Prostate gland (tissue), 2 donors: Measurements from ENCODE around the gene CAMSAP1. TPM values are rescaled to one million over a fixed set of nuclear protein-coding genes. Genes with fewer than 3 reads are reported as not detected.

Experiments used
- DNase-seq: peaks from one replicate; pipeline ENCODE4 v3.0.0-alpha.2; 2019; ENCODE audit warnings: low spot score
- H3K27ac ChIP-seq, 2 donors: fragments of 200-600 bp; sonication (generic); 2 replicates each; pipeline ENCODE4 v1.5.1; 2017 to 2019
- H3K27me3 ChIP-seq: fragments of 200-600 bp; sonication (generic); replicated peaks from 2 replicates; pipeline ENCODE4 v1.5.1; 2019; ENCODE audit not compliant: insufficient read depth
- H3K36me3 ChIP-seq, 2 donors: fragments of 200-600 bp; sonication (generic); 1 replicate in 1 of 2; 2 replicates in 1 of 2; pipeline versions ENCODE4 v1.5.1 to v1.8.1; 2017 to 2019
- H3K4me1 ChIP-seq: fragments of 200-600 bp; sonication (generic); replicated peaks from 2 replicates; pipeline ENCODE4 v1.5.1; 2019
- H3K4me3 ChIP-seq, 2 donors: fragments of 200-600 bp; sonication (generic); 2 replicates each; pipeline ENCODE4 v1.5.1; 2017 to 2019
- H3K9me3 ChIP-seq: fragments of 200-600 bp; sonication (generic); 2 replicates; pipeline ENCODE4 v1.5.1; 2017
- CTCF ChIP-seq, 4 experiments: fragments of 200-600 bp in 2 of 4; fragments of 450-650 bp in 2 of 4; sonication (generic) in 2 of 4; IDR thresholded peaks; 1 replicate in 3 of 4; 2 replicates in 1 of 4; pipeline ENCODE4 v1.5.1; 2016 to 2019; ENCODE audit warnings: antibody characterized with exemption in 4 of 4, mild to moderate bottlenecking in 2 of 4, moderate library complexity in 2 of 4
- POLR2A ChIP-seq: fragments of 450-650 bp; IDR thresholded peaks from one replicate; pipeline ENCODE4 v1.6.1; 2016; ENCODE audit warnings: antibody characterized with exemption, mild to moderate bottlenecking
- POLR2AphosphoS5 ChIP-seq: sonication (generic); formaldehyde crosslinking; IDR thresholded peaks from one replicate; pipeline ENCODE4 v1.6.1; 2017; ENCODE audit warnings: antibody characterized with exemption
- WGBS: methylation state at CpG from one replicate; pipeline ENCODE4 v1.1.5; 2018; 5-methylcytosine and 5-hydroxymethylcytosine counted together
- intact Hi-C: fragments of 100-400 bp; cut with DNase I; formaldehyde crosslinking; loops from one replicate; pipeline ENCODE4 v1.14.2; 2022
- total RNA-seq, 2 donors: library from RNA; depleted of rRNA; stranded (reverse); fragments of >200 nt; gene quantifications; one replicate each; pipeline ENCODE4 v1.1.0, GENCODE V29; 2016

Gene CAMSAP1
- total RNA-seq, 2 donors from 2014 or later, result 28.3 to 86.6 TPM

GRCh38 chr9:135937521-135938489 is 30.5 kb upstream of the CAMSAP1 start:
- intact Hi-C loops, result no loop called here
- H3K27ac ChIP-seq, result no peak overlapping the region
- 95% methylated on average over 43 of the region's 44 CpGs for WGBS
- no peak for DNase-seq
- H3K4me1 ChIP-seq, result no peaks in the 10 kb centered on the region
- TF ChIP-seq POLR2A, result no peak
- no peak overlapping the region for H3K4me3 ChIP-seq
- no peaks in the 10 kb centered on the region for H3K27me3 ChIP-seq
- peaks cover 5 to 12% of the 10 kb centered on the region in 2 donors for H3K36me3 ChIP-seq
- H3K9me3 ChIP-seq, result no peaks in the 10 kb centered on the region

- no peak for DNase-seq
- WGBS, result 87% methylated on average over 13 of the region's 13 CpGs
- TF ChIP-seq POLR2A (no peak), CTCF (IDR thresholded peaks at IDR 0.05) (no peak), POLR2AphosphoS5 (no peak)
- intact Hi-C loops, result no loop called here
- no peaks in the 10 kb centered on the region for H3K9me3 ChIP-seq
- no peak overlapping the region for H3K4me3 ChIP-seq
- no peaks in the 10 kb centered on the region for H3K27me3 ChIP-seq
- H3K4me1 ChIP-seq, result no peaks in the 10 kb centered on the region
- H3K27ac ChIP-seq, result no peak overlapping the region
- peaks cover 0 to 12% of the 10 kb centered on the region in 2 donors for H3K36me3 ChIP-seq
Observed at GRCh38 chr9:135933114-135933513, 25.8 kb upstream of the CAMSAP1 start.

GRCh38 chr9:135932656-135933055 is 25.3 kb upstream of the CAMSAP1 start:
- peaks cover 0 to 8% of the 10 kb centered on the region in 2 donors for H3K36me3 ChIP-seq
- TF ChIP-seq POLR2AphosphoS5, result no peak
- TF ChIP-seq CTCF (IDR thresholded peaks at IDR 0.05), result no peak
- no peak for TF ChIP-seq POLR2A
- intact Hi-C loops, result no loop called here
- no peak for DNase-seq
- no peak overlapping the region for H3K4me3 ChIP-seq
- no peaks in the 10 kb centered on the region for H3K4me1 ChIP-seq
- H3K27me3 ChIP-seq, result no peaks in the 10 kb centered on the region
- 94% methylated on average over 17 of the region's 18 CpGs for WGBS
- H3K9me3 ChIP-seq, result no peaks in the 10 kb centered on the region
- H3K27ac ChIP-seq, result no peak overlapping the region

- H3K27ac ChIP-seq, result no peak overlapping the region
- no peak for DNase-seq
- no peaks in the 10 kb centered on the region for H3K9me3 ChIP-seq
- no peaks in the 10 kb centered on the region for H3K4me1 ChIP-seq
- WGBS, result 88% methylated on average over 30 of the region's 31 CpGs
- no peaks in the 10 kb centered on the region for H3K36me3 ChIP-seq
- no peak overlapping the region for H3K4me3 ChIP-seq
- H3K27me3 ChIP-seq, result no peaks in the 10 kb centered on the region
- intact Hi-C loops, result no loop called here
- TF ChIP-seq CTCF (IDR thresholded peaks at IDR 0.05) (no peak), POLR2AphosphoS5 (no peak), POLR2A (no peak)
Observed at GRCh38 chr9:135931349-135931820, 24.0 kb upstream of the CAMSAP1 start.

GRCh38 chr9:135930446-135931345 is 23.4 kb upstream of the CAMSAP1 start:
- H3K27ac ChIP-seq, result no peak overlapping the region
- H3K36me3 ChIP-seq, result no peaks in the 10 kb centered on the region
- no peak overlapping the region for H3K4me3 ChIP-seq
- intact Hi-C loops, result no loop called here
- no peaks in the 10 kb centered on the region for H3K4me1 ChIP-seq
- TF ChIP-seq POLR2A (no peak), CTCF (IDR thresholded peaks at IDR 0.05) (no peak), POLR2AphosphoS5 (no peak)
- DNase-seq, result no peak
- no peaks in the 10 kb centered on the region for H3K9me3 ChIP-seq
- H3K27me3 ChIP-seq, result no peaks in the 10 kb centered on the region
- 95% methylated on average over 29 of the region's 33 CpGs for WGBS
